ENCODE measurements around the gene HSPA1B.
A peak's percentile ranks its signal among the peaks of the same experiment; 100 is the strongest.
"Not testable (repeated sequence)": the region's sequence is repeated elsewhere in the genome, so short reads cannot be mapped to it uniquely, and the experiment has no call there.

HSPA1B gene

GRCh38 chr6:31814677-31815024 is 12.9 kb upstream of the HSPA1B start:
- H3K4me1 ChIP-seq (ENCODE audit: insufficient read depth, low read length): 0 out of 2 replicates have a peak, but pooled peaks cover 3% of the 10 kb centered on the region
- no peaks in the 10 kb centered on the region for H3K36me3 ChIP-seq (ENCODE audit: insufficient read depth, low read length)
- H3K9me3 ChIP-seq (ENCODE audit: control insufficient read depth, insufficient read depth, low read length): no peaks in the 10 kb centered on the region
- peak overlapping the region; percentile 79; the same call in 1 of the 2 replicates for H3K9ac ChIP-seq (ENCODE audit: low read depth, low read length)

- Histone ChIP-seq H3K36me3 (ENCODE audit: insufficient read depth, low read length) (no peaks in the 10 kb centered on the region), H3K4me1 (ENCODE audit: insufficient read depth, low read length) (0 out of 2 replicates have a peak, but pooled peaks cover 3% of the 10 kb centered on the region), H3K9me3 (ENCODE audit: control insufficient read depth, insufficient read depth, low read length) (no peaks in the 10 kb centered on the region), H3K9ac (ENCODE audit: low read depth, low read length) (peak within 1 kb of the TSS; percentile 79)
These were observed 12.3 kb upstream of the HSPA1B start, which contains the start of the genes HSPA1A and HSPA1L for GRCh38 chr6:31815025-31815838. Gene HSPA1A (plus strand): TSS chr6:31815543. CDS start chr6:31815757, 214 bp downstream. Gene HSPA1L (minus strand): TSS chr6:31815283. CDS start chr6:31811972, 3,311 bp downstream.

DNA sequence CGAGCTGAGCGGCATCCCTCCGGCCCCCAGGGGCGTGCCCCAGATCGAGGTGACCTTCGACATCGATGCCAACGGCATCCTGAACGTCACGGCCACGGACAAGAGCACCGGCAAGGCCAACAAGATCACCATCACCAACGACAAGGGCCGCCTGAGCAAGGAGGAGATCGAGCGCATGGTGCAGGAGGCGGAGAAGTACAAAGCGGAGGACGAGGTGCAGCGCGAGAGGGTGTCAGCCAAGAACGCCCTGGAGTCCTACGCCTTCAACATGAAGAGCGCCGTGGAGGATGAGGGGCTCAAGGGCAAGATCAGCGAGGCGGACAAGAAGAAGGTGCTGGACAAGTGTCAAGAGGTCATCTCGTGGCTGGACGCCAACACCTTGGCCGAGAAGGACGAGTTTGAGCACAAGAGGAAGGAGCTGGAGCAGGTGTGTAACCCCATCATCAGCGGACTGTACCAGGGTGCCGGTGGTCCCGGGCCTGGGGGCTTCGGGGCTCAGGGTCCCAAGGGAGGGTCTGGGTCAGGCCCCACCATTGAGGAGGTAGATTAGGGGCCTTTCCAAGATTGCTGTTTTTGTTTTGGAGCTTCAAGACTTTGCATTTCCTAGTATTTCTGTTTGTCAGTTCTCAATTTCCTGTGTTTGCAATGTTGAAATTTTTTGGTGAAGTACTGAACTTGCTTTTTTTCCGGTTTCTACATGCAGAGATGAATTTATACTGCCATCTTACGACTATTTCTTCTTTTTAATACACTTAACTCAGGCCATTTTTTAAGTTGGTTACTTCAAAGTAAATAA is 10.2 kb upstream of the HSPA1B start:
- H3K9ac ChIP-seq (ENCODE audit: low read depth, low read length): peak overlapping the region; percentile 21; the same call in 1 of the 2 replicates
- not testable (repeated sequence) for H3K36me3 ChIP-seq (ENCODE audit: insufficient read depth, low read length); H3K9me3 ChIP-seq (ENCODE audit: control insufficient read depth, insufficient read depth, low read length); H3K4me1 ChIP-seq (ENCODE audit: insufficient read depth, low read length)

DNA sequence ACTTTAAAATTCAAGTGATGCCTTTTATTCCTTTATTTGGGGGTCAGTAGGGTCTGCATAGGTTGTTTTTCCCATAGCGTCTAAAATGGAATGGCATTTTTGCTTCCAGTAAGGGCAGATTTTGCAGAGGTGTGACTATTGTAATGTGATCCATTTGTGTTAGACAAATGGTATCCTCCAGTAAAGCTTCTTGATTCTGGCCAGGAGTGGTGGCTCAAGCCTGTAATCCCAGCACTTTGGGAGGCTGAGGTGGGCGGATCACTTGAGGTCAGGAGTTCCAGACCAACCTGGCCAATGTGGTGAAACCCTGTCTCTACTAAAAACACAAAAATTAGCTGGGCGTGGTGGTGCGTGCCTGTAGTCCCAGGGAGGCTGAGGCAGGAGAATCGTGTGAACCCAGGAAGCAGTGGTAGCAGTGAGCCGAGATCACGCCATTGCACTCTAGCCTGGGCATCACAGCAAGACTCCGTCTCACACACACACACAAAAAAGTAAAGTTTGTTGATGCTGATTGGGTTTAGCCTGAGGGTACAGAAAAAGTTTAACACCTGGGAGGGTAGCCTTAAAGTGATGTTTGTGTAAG is 9.5 kb upstream of the HSPA1B start:
- not testable (repeated sequence) for H3K36me3 ChIP-seq (ENCODE audit: insufficient read depth, low read length); H3K9me3 ChIP-seq (ENCODE audit: control insufficient read depth, insufficient read depth, low read length); H3K9ac ChIP-seq (ENCODE audit: low read depth, low read length); H3K4me1 ChIP-seq (ENCODE audit: insufficient read depth, low read length)

DNA sequence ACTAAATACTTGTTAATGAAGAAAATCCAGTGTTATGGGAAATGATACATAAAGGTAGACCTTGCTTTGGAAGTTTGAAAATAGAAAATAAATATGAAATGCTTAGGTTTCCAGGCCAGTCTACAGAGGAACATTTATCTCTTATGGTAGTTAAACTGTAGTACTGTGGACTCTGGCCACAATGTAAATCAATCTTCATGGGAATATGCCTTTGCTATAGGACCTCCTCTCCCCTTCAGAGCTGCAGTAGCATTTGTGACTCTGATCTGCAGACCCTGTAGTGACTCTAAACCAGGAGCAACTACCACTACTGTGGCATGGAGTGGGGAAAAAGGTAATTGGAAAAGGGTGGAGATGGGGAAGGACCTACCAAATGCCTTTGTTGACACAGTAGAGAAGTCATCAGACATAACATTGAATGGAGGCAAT is 7.7 kb upstream of the HSPA1B start:
- H3K36me3 ChIP-seq (ENCODE audit: insufficient read depth, low read length): no peaks in the 10 kb centered on the region
- H3K4me1 ChIP-seq (ENCODE audit: insufficient read depth, low read length): 0 out of 2 replicates have a peak, but pooled peaks cover 3% of the 10 kb centered on the region
- no peaks in the 10 kb centered on the region for H3K9me3 ChIP-seq (ENCODE audit: control insufficient read depth, insufficient read depth, low read length)
- H3K9ac ChIP-seq (ENCODE audit: low read depth, low read length): no peak overlapping the region

DNA sequence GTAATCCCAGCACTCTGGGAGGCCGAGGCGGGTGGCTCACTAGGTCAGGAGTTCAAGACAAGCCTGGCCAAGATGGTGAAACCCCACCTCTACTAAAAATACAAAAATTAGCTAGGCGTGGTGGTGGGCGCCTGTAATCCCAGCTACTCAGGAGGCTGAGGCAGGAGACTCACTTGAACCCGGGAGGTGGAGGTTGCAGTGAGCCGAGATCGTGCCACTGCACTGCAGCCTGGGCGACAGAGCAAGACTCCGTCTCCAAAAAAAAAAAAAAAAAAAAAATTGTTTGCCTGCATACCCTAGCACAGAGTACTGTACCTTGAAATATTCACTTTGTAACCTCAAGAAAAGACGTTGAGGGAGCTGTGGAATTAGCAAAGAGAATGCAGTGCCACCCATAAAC is 7.1 kb upstream of the HSPA1B start:
- not testable (repeated sequence) for H3K36me3 ChIP-seq (ENCODE audit: insufficient read depth, low read length); H3K9ac ChIP-seq (ENCODE audit: low read depth, low read length); H3K4me1 ChIP-seq (ENCODE audit: insufficient read depth, low read length)

GRCh38 chr6:31821301-31822035 is 6.1 kb upstream of the HSPA1B start:
- Histone ChIP-seq H3K9me3 (ENCODE audit: control insufficient read depth, insufficient read depth, low read length) (no peaks in the 10 kb centered on the region), H3K4me1 (ENCODE audit: insufficient read depth, low read length) (peaks cover 7% of the 10 kb centered on the region), H3K36me3 (ENCODE audit: insufficient read depth, low read length) (no peaks in the 10 kb centered on the region), H3K9ac (ENCODE audit: low read depth, low read length) (peak overlapping the region; percentile 76)

More for the DNA sequence above, 7.1 kb upstream of the HSPA1B start:
- not testable (repeated sequence) for H3K9me3 ChIP-seq (ENCODE audit: control insufficient read depth, insufficient read depth, low read length)

- Histone ChIP-seq H3K36me3 (ENCODE audit: insufficient read depth, low read length) (no peaks in the 10 kb centered on the region), H3K4me1 (ENCODE audit: insufficient read depth, low read length) (peaks cover 7% of the 10 kb centered on the region), H3K9me3 (ENCODE audit: control insufficient read depth, insufficient read depth, low read length) (no peaks in the 10 kb centered on the region), H3K9ac (ENCODE audit: low read depth, low read length) (peak overlapping the region; percentile 76)
These were observed 5.3 kb upstream of the HSPA1B start for GRCh38 chr6:31822036-31822821.

DNA sequence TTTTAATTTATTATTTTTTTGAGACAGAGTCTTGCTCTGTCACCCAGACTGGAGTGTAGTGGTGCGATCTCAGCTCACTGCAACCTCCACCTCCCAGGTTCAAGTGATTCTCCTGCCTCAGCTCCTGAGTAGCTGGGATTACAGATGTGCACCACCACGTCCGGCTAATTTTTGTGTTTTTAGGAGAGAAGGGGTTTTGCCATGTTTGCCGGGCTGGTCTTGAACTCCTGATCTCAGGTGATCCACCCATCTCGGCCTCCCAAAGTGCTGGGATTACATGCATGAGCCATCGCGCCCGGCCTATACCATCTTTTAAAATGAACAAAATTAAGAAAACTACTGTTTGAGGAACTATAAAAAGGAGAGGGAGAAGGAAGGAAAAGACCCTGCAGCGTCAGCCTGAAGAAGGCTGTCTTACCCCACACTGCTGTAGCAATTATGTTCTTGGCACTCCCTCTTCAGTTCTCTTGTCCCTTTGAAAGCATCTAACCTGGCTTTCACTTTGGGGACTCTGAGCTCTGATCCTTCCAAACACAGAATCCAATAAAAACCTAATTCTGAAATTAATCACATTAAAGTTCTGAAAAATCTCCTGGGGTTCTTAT is 3.8 kb upstream of the HSPA1B start:
- H3K4me1 ChIP-seq (ENCODE audit: insufficient read depth, low read length); H3K9me3 ChIP-seq (ENCODE audit: control insufficient read depth, insufficient read depth, low read length); H3K9ac ChIP-seq (ENCODE audit: low read depth, low read length); H3K36me3 ChIP-seq (ENCODE audit: insufficient read depth, low read length): not testable (repeated sequence)

- Histone ChIP-seq H3K4me1 (ENCODE audit: insufficient read depth, low read length) (peaks cover 5% of the 10 kb centered on the region), H3K9me3 (ENCODE audit: control insufficient read depth, insufficient read depth, low read length) (no peaks in the 10 kb centered on the region), H3K36me3 (ENCODE audit: insufficient read depth, low read length) (no peaks in the 10 kb centered on the region), H3K9ac (ENCODE audit: low read depth, low read length) (no peak overlapping the region)
These were observed 2.0 kb upstream of the HSPA1B start for GRCh38 chr6:31825553-31825952.

- Histone ChIP-seq H3K9me3 (ENCODE audit: control insufficient read depth, insufficient read depth, low read length) (no peaks in the 10 kb centered on the region), H3K9ac (ENCODE audit: low read depth, low read length) (peak overlapping the region; percentile 67), H3K4me1 (ENCODE audit: insufficient read depth, low read length) (peaks cover 5% of the 10 kb centered on the region), H3K36me3 (ENCODE audit: insufficient read depth, low read length) (no peaks in the 10 kb centered on the region)
These were observed 699 bp upstream of the HSPA1B start for GRCh38 chr6:31826793-31827285.

GRCh38 chr6:31829633-31830283 is 2.2 kb downstream of the HSPA1B start:
- Histone ChIP-seq H3K9me3 (ENCODE audit: control insufficient read depth, insufficient read depth, low read length) (no peaks in the 10 kb centered on the region), H3K36me3 (ENCODE audit: insufficient read depth, low read length) (no peaks in the 10 kb centered on the region), H3K4me1 (ENCODE audit: insufficient read depth, low read length) (peaks cover 5% of the 10 kb centered on the region), H3K9ac (ENCODE audit: low read depth, low read length) (peak overlapping the region; percentile 89)

Data from ES-I3 (cell line).